HG02885 (cell line): Measurements from ENCODE around the gene U2AF2.

Experiments
- ATAC-seq: cut with Tn5 transposase; IDR thresholded peaks from one replicate; pipeline ENCODE4 v1.9.1; 2021; ENCODE audit warnings: mild to moderate bottlenecking; ENCODE audit not compliant: unreplicated experiment, poor library complexity

Gene U2AF2

DNA sequence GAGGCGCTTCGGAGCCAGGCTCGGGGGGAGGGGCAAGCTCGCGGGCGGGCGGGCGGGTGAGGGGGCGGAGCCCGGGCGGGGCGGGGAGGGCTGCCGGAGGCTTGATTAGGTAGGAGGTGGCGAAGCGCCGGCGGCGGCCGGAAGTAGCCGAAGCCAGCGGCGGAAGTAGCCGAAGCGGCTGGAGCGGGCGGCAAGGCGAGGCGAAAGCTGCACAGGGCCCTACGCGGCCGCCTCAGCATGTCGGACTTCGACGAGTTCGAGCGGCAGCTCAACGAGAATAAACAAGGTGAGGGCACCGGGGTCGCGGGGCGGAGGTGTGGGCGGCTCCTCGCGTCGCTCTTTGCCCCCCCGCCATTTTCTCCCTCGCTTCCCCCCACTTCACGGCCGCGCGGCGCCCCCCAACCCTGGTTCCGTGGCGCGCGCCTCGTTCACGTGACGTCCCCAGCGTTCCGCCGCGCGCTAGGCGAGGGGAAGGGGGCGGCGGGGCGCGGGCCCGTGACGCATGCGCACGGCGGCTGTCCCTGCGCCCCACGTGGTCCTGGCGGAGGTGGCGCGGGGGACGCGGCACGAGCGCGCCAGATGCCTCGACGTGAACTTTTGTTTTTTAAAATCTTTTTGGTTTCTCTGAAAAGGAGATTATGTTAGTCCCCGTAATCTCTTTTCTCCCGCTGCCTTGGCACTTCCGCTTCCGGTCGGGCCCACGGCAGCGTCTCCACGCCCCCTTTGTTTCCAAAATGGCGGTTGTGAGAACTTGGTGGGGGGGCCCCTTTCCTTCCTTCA, at the start of gene U2AF2:
U2AF2 (plus strand) TSS at position 168 of the 780 bp plus-strand sequence; CDS start at position 238, 70 bp downstream.
- ATAC-seq = peak; percentile 43

DNA sequence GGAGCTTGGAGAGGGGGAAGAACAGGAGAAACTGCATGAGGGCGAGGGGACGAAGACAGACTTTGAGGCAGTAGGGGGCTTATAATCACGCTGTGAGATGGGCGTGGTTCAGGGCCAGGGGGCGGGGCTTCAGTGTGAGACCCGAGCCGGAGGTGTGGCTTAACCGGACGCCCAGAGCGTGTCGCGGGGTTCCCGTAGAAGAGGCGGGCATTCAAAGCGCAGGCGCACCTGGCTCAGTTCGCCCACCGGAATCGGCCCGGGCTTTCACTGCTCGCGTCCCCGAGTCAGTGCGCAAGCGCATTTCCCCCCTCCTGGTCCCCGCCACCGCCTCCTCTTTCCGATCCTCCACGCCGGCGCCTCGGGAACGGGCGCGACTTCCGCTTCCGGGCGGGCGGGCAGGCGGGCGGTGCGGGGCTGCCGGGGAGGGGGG, 49.6 kb upstream of the U2AF2 start:
- ATAC-seq = peak; percentile 79

DNA sequence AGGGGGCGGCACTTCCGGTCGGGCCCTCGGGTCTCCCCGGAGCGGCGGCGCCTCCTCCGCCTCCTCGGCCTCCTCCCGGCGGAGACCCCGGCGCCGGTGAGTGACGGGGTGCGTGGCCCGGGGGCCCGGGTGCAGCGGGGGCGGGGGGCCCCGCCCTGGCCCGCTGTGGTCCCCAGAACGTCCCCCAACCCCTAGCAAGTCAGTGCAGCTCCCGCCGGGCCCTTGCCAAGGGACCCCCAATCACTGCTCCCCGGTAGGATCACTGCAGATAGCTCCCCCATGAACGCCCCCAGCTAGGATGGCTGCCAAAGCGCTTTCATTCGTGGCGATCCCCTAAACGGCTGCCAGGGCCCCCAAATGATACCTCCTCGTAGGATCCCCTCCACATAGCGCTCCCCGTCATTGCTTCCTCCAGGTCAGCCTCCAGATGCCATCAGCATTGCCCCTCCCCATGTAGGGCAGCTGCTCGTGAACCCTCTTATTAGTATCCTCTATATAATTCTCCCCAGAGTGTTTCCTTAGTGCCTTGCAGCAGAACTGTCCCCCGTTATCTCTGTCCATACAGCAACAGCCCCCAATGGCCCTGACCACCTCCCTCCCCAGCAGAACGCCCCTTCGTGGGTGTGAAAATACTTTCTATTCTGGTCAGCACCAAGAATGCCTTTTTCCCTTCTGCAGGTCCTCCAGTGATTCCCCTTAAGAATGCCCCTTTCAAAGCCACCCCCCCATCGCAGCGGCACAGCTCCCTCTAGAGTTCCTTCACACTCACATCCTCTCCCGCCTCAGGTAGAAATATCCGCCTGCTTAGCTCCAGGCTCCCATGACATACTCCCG, 49.0 kb upstream of the U2AF2 start, which contains the start of gene ZNF865:
ZNF865 (plus strand) TSS at position 11 of the 834 bp plus-strand sequence. CDS start 7,972 bp downstream, outside the sequence.
- peak; percentile 30 for ATAC-seq

DNA sequence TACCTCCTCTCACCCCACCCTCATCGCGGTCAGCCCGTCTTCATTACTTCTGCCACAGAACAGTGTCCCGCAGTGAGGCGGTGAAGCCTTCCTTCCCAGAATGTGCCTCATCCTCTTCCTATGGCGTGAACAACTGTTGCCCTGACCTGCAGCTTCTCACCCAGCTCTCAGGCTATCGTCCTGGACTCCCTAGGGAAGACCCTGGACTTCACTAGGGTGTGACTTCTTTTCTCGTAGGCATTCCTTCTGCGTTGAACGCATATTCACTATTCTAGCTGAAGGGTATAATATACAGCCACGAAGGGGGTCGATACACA, 48.4 kb upstream of the U2AF2 start:
- ATAC-seq = no peak

DNA sequence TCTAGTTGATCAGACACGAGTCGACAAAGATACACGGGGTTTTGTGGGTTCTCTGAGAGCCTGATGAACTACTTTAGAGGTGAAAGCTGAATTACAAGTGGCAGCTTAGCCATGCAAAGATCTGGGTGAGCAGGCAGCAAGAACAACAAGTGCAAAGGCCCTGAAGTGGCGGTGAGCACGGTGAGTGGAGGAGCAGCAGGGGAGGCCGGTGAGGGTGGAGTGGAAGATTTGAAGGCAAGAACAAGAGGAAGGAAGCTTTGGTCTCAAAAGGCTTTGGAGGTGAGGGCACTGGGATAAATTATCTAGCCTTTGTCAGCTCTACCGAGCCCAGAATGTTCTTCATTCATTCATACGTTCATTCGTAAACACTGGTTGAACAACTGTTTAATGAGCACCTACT, 48.0 kb upstream of the U2AF2 start:
- ATAC-seq = no peak

DNA sequence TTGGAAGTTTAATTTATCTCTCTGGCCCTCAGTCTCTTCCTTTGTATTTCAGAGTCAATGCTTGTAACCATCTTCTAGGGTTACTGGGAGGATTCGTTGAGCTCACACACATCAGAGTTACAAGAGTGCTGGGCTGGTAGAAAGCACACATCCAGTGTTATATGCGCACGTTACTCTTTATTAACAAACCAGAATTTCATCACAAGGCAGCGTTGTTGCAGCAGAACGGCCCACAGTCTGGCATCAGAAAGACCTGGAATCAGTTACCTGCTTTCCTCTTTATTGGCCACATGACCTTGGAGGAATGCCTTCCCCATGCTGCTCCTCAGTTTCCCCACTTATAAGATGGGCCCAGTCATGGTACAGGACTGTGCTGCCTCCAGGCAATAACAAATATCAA, 45.5 kb upstream of the U2AF2 start:
- no peak for ATAC-seq

DNA sequence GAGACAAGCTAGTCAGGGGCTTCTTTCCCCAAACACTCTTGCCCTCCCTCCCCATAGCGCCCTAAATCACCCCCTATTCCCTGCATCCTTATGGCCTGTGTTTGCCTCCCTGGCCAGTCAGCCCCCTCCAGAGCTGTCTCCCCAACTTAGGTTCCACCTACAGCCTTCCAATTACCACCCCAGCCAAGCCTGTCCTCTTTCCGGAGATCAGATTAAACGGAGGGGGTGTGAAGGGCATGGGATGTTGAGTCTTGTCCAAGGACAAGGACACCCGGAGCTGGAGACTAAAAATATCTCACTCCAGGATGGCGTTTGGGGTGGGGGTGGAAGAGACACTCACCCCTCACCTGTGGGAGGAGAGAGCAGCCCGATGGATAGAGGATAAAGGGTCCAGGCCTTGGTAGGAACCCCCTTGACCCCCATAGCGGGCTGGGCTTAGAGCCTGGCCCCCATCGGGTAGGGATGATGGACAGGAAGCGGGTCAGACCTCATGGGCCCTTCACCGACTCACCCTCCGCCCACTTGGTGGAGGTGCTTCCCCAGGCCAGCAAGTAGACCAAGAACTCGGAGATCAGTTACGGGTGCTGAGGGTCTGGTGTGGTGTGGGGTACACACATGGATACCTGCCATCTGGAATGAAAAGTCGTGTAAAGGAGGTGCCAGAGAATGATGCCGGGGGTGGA, 43.4 kb upstream of the U2AF2 start:
- no peak for ATAC-seq

DNA sequence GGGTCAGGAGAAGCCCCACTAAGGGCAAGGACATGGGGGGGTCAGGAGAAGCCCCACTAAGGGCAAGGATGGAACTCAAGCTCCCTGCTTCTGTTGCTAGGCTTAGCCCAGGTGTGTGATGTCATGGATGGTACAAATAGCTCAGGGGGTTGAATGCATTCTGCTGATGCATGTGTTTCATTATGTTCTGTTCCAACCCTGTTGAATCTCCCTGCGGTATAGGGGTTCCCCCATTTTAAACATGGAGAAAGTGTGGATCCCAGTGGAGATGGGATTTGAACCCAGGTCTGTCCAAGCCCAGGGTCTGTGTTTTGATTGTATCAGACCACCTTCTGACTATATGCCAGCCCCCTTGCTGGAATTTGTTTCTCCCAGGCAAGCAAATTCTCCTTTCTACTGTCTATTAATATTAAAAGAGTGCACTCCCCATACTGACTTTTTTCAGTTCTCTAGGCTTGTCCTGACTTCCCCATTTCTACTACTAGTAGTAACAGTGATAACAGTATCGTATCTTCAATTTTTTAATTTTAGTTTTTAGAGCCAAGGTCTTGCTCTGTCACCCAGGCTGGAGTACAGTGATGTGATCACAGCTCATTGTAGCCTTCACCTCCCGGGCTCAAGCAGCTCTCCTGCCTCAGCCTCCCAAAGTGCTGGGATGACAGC, 42.7 kb upstream of the U2AF2 start:
- no peak for ATAC-seq

DNA sequence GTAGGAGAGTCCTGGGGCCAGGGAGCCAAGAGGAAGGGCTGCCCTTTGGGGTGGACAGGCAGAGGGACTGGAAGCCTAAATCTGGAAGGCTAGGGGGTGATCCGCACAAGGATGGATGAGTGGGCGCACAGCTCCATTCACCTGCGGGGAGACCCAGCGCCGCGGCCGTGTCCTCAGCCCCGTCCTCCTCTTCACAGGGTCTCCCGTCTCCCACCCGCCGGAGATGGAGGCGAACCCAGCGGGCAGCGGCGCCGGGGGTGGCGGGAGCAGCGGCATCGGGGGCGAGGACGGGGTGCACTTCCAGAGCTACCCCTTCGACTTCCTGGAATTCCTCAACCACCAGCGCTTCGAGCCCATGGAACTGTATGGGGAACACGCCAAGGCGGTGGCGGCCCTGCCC, 41.4 kb upstream of the U2AF2 start:
- ATAC-seq = no peak

DNA sequence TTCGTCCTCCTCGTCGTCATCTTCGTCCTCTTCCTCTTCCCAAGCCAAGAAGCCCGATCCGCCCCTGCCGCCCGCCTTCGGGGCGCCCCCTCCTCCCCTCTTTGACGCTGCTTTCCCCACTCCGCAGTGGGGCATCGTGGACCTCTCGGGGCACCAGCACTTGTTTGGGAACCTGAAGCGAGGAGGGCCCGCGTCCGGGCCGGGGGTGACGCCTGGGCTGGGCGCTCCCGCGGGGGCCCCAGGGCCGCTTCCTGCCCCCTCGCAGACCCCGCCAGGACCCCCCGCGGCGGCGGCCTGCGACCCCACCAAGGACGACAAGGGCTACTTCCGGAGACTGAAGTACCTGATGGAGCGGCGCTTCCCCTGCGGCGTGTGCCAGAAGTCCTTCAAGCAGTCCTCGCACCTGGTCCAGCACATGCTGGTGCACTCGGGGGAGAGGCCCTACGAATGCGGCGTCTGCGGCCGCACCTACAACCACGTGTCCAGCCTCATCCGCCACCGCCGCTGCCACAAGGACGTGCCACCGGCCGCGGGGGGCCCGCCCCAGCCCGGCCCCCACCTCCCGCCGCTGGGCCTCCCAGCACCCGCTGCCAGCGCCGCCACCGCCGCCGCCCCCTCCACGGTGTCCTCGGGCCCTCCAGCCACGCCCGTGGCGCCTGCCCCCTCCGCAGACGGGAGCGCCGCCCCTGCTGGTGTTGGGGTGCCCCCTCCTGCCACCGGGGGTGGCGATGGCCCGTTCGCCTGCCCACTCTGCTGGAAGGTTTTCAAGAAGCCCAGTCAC, 40.7 kb upstream of the U2AF2 start:
- no peak for ATAC-seq

DNA sequence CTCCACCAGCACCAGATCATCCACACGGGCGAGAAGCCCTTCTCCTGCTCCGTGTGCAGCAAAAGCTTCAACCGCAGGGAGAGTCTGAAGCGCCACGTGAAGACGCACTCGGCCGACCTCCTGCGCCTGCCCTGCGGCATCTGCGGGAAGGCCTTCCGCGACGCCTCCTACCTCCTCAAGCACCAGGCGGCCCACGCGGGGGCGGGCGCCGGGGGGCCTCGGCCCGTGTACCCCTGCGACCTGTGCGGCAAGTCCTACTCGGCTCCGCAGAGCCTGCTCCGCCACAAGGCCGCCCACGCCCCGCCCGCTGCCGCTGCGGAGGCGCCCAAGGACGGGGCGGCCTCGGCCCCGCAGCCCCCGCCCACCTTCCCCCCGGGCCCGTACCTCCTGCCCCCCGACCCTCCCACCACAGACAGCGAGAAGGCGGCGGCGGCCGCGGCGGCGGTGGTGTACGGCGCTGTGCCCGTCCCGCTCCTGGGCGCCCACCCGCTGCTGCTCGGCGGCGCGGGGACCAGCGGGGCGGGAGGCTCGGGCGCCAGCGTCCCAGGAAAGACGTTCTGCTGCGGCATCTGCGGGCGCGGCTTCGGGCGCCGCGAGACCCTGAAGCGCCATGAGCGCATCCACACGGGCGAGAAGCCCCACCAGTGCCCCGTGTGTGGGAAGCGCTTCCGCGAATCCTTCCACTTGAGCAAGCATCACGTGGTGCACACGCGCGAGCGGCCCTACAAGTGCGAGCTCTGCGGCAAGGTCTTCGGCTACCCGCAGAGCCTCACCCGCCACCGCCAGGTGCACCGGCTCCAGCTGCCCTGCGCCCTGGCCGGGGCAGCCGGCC, 39.9 kb upstream of the U2AF2 start:
- ATAC-seq = no peak

DNA sequence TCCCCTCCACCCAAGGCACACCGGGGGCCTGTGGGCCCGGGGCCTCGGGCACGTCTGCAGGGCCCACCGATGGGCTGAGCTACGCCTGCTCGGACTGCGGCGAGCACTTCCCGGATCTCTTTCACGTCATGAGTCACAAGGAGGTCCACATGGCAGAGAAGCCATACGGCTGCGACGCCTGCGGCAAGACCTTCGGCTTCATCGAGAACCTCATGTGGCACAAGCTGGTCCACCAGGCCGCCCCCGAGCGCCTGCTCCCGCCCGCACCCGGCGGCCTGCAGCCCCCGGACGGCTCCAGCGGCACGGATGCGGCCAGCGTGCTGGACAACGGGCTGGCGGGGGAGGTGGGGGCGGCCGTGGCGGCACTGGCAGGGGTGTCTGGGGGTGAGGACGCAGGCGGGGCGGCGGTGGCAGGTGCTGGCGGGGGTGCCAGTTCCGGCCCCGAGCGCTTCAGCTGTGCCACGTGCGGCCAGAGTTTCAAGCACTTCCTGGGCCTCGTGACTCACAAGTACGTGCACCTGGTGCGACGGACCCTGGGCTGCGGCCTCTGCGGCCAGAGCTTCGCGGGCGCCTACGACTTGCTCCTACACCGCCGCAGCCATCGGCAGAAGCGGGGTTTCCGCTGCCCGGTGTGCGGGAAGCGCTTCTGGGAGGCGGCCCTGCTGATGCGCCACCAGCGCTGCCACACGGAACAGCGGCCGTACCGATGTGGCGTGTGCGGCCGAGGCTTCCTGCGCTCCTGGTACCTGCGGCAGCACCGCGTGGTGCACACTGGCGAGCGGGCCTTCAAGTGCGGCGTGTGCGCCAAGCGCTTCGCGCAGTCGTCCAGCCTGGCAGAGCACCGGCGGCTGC, 39.1 kb upstream of the U2AF2 start:
- ATAC-seq = no peak

DNA sequence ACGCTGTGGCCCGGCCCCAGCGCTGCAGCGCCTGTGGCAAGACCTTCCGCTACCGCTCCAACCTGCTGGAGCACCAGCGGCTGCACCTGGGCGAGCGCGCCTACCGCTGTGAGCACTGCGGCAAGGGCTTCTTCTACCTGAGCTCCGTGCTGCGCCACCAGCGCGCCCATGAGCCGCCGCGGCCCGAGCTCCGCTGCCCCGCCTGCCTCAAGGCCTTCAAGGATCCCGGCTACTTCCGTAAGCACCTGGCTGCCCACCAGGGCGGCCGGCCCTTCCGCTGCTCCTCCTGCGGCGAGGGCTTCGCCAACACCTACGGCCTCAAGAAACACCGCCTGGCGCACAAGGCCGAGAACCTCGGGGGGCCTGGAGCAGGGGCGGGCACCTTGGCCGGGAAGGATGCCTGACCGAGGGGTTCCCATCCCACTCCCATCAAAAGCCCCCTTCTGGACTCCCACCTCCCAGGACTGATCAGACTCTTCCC, 38.4 kb upstream of the U2AF2 start:
- no peak for ATAC-seq

DNA sequence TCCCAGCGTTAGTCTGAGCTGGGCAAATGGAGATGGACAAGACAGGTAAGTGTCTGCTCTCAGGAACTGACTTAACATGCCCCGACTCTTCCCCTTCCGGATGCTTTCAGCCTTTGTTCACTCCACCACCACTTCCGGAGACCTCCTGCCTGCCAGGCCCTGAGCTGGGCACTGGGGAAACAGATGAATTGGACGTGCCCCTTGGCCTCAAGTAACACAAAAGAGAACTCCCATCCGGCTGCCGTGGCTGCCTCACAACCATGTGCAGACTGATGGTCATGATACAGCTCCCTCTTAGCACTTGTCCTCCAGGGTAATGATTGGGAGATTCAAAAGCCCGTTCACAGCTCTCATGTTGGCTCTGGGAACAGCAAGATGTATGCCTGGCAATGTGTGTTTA, 37.4 kb upstream of the U2AF2 start:
- no peak for ATAC-seq

DNA sequence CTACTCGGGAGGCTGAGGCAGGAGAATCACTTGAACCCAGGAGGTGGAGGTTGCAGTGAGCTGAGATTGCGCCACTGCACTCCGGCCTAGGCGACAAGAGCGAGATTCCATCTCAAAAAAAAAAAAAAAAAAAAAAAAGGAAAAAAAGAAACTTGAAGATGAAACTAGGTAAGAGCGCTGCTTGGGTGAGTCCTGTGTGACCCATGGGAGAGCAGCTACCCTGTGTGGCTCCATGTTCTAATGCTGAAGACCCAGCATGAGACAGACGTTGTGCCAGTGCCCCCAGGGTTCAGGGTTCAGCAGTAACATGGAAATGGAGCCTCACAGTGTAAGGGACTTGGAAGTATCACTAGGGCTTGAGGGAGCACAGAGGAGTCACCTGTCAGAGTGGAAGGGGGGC, 36.4 kb upstream of the U2AF2 start:
- no peak for ATAC-seq

DNA sequence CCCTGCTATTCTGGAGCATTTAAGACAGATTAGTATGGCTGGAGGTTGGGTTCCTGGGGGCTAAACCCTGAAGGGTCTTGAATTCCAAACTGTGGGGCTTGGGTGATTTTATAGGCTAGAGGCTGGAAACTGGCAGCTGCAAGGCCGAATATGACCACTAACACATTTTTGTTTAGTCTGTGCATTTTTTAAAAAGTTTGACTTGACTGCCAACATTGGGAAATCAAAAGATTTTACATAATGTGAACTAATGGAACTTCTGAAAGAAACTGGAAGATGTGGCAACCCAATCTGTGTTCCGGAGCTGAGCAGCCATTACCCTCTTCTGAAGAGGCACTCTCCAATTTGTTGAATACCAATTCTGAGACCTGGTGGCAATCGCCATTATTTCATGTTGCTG, 35.5 kb upstream of the U2AF2 start:
- ATAC-seq = no peak

DNA sequence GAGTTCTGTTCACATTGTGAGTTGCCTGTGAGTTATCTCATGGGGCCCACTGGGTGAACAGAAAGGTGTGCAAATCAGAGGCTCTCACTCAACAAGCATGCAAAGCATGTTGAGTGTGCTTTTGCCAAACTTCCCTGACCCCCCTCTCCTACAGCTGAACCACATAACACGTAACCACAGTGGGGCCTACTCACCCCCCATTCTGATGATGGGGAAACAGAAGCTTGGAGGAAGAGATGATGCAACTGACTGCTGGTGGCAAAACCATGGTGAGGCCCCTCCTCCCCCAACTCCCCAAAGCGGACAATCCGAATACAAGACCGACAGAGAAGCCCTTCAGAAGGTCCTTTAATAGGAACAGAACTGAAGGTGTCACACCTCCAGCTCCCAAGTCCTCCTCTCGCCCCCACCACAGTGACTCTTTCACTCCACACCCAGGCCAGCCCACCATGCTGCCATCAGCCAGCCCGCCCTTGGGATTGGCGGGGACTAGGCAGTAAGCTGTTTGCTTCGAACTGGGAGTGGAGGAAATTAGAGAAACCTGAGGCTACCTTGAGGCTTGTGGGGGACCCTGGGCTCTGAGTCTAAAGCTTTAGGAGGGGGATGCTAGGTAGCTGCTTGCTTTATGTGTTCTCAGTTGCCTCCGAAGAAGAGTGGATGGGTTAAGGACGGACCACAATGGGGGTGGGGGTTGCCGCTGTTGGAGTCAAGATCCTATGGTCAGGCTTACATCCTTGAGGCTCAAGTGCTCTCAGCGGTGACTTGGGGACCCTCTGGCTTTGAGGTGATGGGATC, 34.2 kb upstream of the U2AF2 start:
- no peak for ATAC-seq
